ENCODE data around the gene LIPA. TPM values are rescaled to one million over a fixed set of nuclear protein-coding genes. Genes with fewer than 3 reads are reported as not detected.
A peak's percentile ranks its signal among the peaks of the same experiment; 100 is the strongest.
"Not testable (repeated sequence)": the region's sequence is repeated elsewhere in the genome, so short reads cannot be mapped to it uniquely, and the experiment has no call there.

LIPA gene
- total RNA-seq, 1 donor from 2014 or later, result 27.3 TPM

GRCh38 chr10:89258881-89259280, 7.3 kb upstream of the LIPA start:
- Mint-ChIP-seq H3K27me3 (ENCODE audit: low read depth) (no peaks in the 10 kb centered on the region), H3K9me3 (peaks cover 7% of the 10 kb centered on the region), H3K4me3 (no peak overlapping the region), H3K27ac (no peak overlapping the region), H3K4me1 (peaks cover 27% of the 10 kb centered on the region), H3K36me3 (peaks cover 2% of the 10 kb centered on the region)
- TF ChIP-seq CTCF (IDR thresholded peaks at IDR 0.05; ENCODE audit: unreplicated experiment), result no peak
- DNase-seq (ENCODE audit: low spot score in 2 of 2, unreplicated experiment in 2 of 2), result no peak

- Mint-ChIP-seq H3K36me3 (peaks cover 2% of the 10 kb centered on the region), H3K4me1 (peaks cover 19% of the 10 kb centered on the region), H3K9me3 (peaks cover 7% of the 10 kb centered on the region), H3K27ac (peak overlapping the region; percentile 28), H3K27me3 (ENCODE audit: low read depth) (no peaks in the 10 kb centered on the region), H3K4me3 (no peak overlapping the region)
- TF ChIP-seq CTCF (IDR thresholded peaks at IDR 0.05; ENCODE audit: unreplicated experiment), result no peak
- DNase-seq (ENCODE audit: low spot score in 2 of 2, unreplicated experiment in 2 of 2), result no peak
These were observed 6.0 kb upstream of the LIPA start for GRCh38 chr10:89257581-89257980.

- H3K27me3 Mint-ChIP-seq (ENCODE audit: low read depth), result no peaks in the 10 kb centered on the region
- peak overlapping the region; percentile 3 for H3K27ac Mint-ChIP-seq
- DNase-seq (ENCODE audit: low spot score in 2 of 2, unreplicated experiment in 2 of 2), result no peak
- H3K4me3 Mint-ChIP-seq, result no peak overlapping the region
- no peak for TF ChIP-seq CTCF (IDR thresholded peaks at IDR 0.05; ENCODE audit: unreplicated experiment)
- H3K9me3 Mint-ChIP-seq, result peaks cover 7% of the 10 kb centered on the region
- H3K4me1 Mint-ChIP-seq, result peaks cover 13% of the 10 kb centered on the region
- peaks cover 2% of the 10 kb centered on the region for H3K36me3 Mint-ChIP-seq
These were observed 5.4 kb upstream of the LIPA start for GRCh38 chr10:89256962-89257361.

GRCh38 chr10:89256340-89256739, 4.8 kb upstream of the LIPA start:
- Mint-ChIP-seq H3K9me3 (peaks cover 7% of the 10 kb centered on the region), H3K36me3 (peaks cover 2% of the 10 kb centered on the region), H3K4me1 (peaks cover 8% of the 10 kb centered on the region), H3K4me3 (no peak overlapping the region), H3K27me3 (ENCODE audit: low read depth) (no peaks in the 10 kb centered on the region), H3K27ac (no peak overlapping the region)
- no peak for DNase-seq (ENCODE audit: low spot score in 2 of 2, unreplicated experiment in 2 of 2)
- TF ChIP-seq CTCF (IDR thresholded peaks at IDR 0.05; ENCODE audit: unreplicated experiment), result no peak

- no peaks in the 10 kb centered on the region for H3K27me3 Mint-ChIP-seq (ENCODE audit: low read depth)
- peaks cover 10% of the 10 kb centered on the region for H3K4me1 Mint-ChIP-seq
- peaks cover 2% of the 10 kb centered on the region for H3K36me3 Mint-ChIP-seq
- H3K9me3 Mint-ChIP-seq, result peaks cover 7% of the 10 kb centered on the region
- no peak overlapping the region for H3K27ac Mint-ChIP-seq
- no peak for TF ChIP-seq CTCF (IDR thresholded peaks at IDR 0.05; ENCODE audit: unreplicated experiment)
- no peak for DNase-seq (ENCODE audit: low spot score in 2 of 2, unreplicated experiment in 2 of 2)
- no peak overlapping the region for H3K4me3 Mint-ChIP-seq
These were observed 4.2 kb upstream of the LIPA start for GRCh38 chr10:89255793-89256192.

GRCh38 chr10:89255091-89255579, 3.6 kb upstream of the LIPA start:
- not testable (repeated sequence) for H3K9me3 Mint-ChIP-seq; H3K27me3 Mint-ChIP-seq (ENCODE audit: low read depth); H3K27ac Mint-ChIP-seq; DNase-seq (ENCODE audit: low spot score in 2 of 2, unreplicated experiment in 2 of 2); H3K4me3 Mint-ChIP-seq; H3K4me1 Mint-ChIP-seq; H3K36me3 Mint-ChIP-seq
